Omental fat pad (tissue), 4 donors: Measurements from ENCODE around the gene PATJ. TPM values are rescaled to one million over a fixed set of nuclear protein-coding genes. Genes with fewer than 3 reads are reported as not detected.
"Not testable (repeated sequence)": the region's sequence is repeated elsewhere in the genome, so short reads cannot be mapped to it uniquely, and the experiment has no call there.

Source experiments
- ATAC-seq: fragments of 150-250 bp; one replicate; pipeline ENCODE4 v1.9.1; 2016; ENCODE audit warnings: mild to moderate bottlenecking, moderate library complexity; ENCODE audit not compliant: low FRiP score
- DNase-seq: peaks from one replicate; pipeline ENCODE4 v3.0.0-alpha.2; 2019; ENCODE audit warnings: low spot score
- CTCF ChIP-seq, 3 donors: fragments of 450-650 bp; IDR thresholded peaks; one replicate each; pipeline ENCODE4 v1.5.1; 2016 to 2017; ENCODE audit warnings: antibody characterized with exemption in 3 of 3, mild to moderate bottlenecking in 3 of 3, moderate library complexity in 2 of 3
- total RNA-seq, 4 donors: library from RNA; depleted of rRNA; stranded (reverse); fragments of >200 nt; gene quantifications; one replicate each; pipeline ENCODE4 v1.1.0, GENCODE V29; 2016

PATJ gene
- total RNA-seq, 4 donors from 2014 or later = 12.1 to 31.4 (median 20.0) TPM

GRCh38 chr1:62184336-62184735 lies 442.1 kb downstream of the PATJ start:
- DNase-seq (no peak), ATAC-seq (no peak)
- no peak for TF ChIP-seq CTCF (IDR thresholded peaks at IDR 0.05)

DNA sequence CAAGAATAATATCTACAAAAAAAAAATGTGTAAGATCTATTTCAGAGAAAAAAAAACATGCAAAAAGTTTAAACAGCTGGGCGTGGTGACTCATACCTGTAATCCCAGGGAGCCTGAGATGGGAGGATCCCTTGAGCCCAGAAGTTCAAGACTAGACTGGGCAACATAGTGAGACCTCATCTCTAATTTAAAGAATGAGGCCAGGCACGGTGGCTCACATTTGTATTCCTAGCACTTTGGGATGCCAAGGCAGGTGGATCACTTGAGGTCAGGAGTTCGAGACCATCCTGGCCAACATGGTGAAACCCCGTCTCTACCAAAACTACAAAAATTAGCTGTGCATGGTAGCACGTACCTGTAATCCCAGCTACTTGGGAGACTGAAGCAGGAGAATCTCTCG lies 443.0 kb downstream of the PATJ start:
- ATAC-seq, DNase-seq: not testable (repeated sequence)

- no peak for TF ChIP-seq CTCF (IDR thresholded peaks at IDR 0.05)
- ATAC-seq (no peak), DNase-seq (no peak)
These were observed 443.4 kb downstream of the PATJ start for GRCh38 chr1:62185677-62186076.

GRCh38 chr1:62187548-62187947 lies 445.3 kb downstream of the PATJ start:
- DNase-seq (no peak), ATAC-seq (no peak)
- TF ChIP-seq CTCF (IDR thresholded peaks at IDR 0.05) = no peak

- ATAC-seq (no peak), DNase-seq (no peak)
- no peak for TF ChIP-seq CTCF (IDR thresholded peaks at IDR 0.05)
These were observed 445.8 kb downstream of the PATJ start for GRCh38 chr1:62188111-62188510.

DNA sequence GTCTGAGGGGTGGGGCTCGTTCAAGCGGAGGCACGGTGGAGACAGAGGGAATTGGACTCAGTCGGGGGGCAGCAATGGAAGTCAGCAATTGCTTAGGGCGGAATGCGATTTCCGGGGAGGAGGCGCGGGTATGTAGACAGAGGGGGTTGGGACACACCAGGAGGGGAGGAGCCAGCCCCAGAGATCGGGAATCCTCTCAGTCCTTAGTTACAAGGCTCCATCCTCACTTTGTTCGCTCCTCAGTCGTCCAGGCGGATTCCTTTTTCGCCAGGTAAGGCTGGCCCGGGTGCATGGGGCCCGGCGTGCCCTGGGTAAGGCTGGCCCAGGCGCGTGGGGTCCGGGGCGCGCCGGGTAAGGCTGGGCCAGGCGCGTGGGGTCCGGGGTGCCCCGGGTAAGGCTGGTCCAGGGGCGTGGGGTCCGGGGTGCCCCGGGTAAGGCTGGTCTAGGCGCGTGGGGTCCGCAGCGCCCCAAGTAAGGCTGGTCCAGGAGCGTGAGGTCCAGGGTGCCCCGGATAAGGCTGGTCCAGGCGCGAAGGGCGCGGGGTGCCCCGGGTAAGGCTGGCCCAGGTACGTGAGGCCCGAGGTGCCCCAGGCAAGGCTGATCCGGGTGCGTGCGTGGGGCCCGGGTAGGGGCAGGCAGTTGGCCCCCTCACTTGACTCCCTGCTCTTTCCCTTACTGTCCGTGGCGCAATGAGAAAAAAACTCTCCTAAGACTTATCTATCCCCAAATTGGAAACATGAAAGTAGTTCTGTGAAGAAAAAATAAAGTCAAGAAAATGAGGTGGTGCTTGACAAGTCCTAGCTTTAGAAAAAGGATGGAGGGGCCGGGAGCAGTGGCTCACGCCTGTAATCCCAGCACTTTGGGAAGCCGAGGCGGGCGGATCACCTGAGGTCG lies 452.6 kb downstream of the PATJ start, which contains the start of gene L1TD1:
L1TD1 (plus strand) TSS at position 199 of the 894 bp plus-strand sequence. CDS start 11,780 bp downstream, outside the sequence.
- DNase-seq (no peak), ATAC-seq (peak; percentile 44)
- no peak for TF ChIP-seq CTCF (IDR thresholded peaks at IDR 0.05)

DNA sequence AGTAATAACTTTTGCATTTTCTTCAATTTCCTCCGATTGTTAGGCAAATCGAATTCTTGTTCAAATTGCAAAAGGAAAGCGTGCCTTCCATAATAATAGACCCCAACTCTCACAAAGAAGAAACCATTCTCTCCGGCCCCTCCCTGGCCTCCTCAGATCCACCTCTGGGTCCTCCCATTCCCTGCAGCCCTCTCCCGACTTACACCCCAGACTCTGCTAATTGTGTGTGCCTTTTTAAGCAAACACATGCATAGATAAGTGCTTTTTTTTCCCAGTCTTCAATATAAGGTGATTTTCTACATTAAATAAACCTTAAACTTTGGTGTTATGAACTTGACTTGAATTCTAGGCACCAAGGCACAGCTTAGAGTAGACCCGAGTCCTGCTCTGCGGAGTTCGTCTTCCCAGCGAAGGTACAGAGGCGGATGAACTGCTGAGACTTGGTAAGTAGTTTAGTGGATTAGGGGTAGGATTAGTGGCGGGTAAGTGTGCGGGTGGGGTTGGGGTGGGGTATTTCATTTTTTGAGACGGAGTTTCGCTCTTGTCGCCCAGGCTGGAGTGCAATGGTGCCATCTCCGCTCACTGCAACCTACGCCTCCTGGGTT lies 453.9 kb downstream of the PATJ start:
- TF ChIP-seq CTCF (IDR thresholded peaks at IDR 0.05) = no peak
- no peak for ATAC-seq

More for the DNA sequence above, 453.9 kb downstream of the PATJ start:
- no peak for DNase-seq
